GM19328 (cell line): ENCODE results near the gene RAB3IP.
"Not testable (repeated sequence)": the region's sequence is repeated elsewhere in the genome, so short reads cannot be mapped to it uniquely, and the experiment has no call there.

Source experiments
- ATAC-seq: cut with Tn5 transposase; IDR thresholded peaks from one replicate; pipeline ENCODE4 v1.9.1; 2021; ENCODE audit warnings: mild to moderate bottlenecking, moderate library complexity; ENCODE audit not compliant: unreplicated experiment

Gene RAB3IP

DNA sequence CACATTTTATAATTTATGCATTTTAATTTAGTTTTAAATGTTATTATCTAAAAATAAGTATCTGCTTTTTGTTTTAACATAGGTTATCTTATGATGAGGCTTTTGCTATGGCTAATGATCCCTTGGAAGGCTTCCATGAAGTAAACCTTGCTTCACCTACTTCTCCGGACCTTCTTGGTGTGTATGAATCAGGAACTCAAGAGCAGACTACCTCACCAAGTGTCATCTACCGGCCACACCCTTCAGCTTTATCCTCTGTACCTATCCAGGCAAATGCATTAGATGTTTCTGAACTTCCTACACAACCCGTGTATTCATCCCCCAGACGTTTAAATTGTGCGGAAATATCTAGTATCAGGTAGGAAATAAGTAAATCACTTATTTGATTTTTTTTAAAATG, 16.6 kb downstream of the RAB3IP start:
- ATAC-seq = no peak

DNA sequence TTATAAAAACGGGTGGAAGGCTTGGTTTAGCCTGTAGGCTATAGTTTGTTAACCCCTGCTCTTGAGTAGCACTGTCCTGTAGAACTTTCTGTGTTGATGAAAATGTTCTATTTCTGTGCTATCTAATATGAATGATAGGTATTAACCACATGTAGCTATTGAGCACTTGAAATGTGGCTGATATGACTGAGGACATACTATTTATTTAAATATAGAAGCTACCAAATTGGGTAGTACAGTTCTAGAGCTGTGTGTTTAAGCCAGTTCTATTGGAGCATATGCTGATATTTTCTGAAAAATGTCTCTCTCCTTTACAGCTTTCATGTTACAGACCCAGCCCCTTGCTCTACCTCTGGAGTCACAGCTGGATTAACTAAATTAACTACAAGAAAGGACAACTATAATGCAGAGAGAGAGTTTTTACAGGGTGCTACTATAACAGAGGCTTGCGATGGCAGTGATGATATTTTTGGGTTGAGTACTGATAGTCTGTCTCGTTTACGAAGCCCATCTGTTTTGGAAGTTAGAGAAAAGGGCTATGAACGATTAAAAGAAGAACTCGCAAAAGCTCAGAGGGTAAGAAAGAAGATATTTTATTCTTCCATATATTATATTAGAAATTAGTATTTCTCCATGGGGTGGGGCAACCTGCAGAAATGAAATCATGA, 17.6 kb downstream of the RAB3IP start:
- ATAC-seq = no peak

DNA sequence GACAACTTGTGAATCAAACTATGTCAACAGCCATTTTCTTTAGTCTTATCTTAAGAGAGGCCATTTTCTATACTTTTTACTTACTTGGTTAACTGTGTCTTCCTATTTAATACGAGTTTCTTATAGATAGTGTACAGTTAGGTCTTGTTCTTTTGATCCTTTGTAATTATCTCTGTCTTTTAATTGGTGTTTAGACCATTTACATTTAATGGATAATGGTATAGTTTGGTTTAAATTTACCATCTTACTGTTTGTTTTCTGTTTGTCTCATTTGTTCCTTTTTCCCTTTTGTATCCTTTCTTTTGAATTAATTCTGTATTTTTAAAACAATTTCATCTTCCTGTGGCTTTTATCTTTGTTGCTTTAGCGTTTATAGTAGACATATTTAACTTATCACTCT, 19.4 kb downstream of the RAB3IP start:
- no peak for ATAC-seq

DNA sequence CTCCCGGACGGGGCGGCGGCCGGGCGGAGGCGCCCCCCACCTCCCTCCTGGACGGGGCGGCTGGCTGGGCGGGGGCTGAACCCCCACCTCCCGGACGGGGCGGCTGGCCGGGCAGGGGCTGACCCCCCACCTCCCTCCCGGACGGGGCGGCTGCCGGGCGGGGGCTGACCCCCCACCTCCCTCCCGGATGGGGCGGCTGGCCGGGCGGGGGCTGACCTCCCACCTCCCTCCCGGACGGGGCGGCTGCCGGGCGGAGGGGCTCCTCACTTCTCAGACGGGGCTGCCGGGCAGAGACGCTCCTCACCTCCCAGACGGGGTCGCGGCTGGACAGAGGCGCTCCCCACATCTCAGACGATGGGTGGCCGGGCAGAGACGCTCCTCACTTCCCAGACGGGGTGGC, 20.9 kb downstream of the RAB3IP start:
- ATAC-seq = not testable (repeated sequence)

DNA sequence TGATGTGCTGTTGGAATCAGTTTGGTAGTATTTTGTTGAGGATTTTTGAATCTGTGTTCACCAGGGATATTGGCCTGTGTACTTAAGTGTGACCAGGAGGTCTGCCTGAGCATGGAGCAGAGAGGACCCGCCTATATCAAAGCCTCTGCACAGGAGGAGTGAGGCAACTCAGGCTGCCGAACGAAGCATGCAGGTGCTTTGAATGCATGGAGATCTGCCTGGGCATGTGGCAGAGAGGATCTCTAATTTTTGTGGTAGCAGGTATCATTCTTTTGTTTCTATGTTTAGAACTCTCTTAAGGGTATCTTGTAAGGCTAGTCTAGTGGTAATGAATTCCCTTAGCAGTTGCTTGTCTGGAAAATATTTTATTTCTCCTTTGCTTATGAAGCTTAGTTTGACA, 26.9 kb downstream of the RAB3IP start:
- ATAC-seq = no peak

DNA sequence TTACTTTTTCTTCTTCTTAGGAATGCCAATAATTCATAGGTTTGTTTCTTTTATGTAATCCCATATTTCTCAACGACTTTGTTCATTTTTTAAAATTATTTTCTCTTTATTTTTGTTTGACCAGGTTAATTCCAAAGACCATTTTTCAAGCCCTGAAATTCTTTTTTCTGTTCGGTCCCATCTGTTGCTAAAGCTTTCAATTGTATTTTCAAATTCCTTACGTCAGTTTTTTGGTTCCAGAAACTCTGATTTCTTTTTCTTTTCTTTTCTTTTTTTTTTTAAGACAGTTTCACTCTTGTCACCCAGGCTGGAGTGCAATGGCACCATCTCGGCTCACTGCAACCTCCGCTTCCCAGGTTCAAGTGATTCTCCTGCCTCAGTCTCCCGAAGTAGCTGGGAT, 27.6 kb downstream of the RAB3IP start:
- ATAC-seq = no peak

DNA sequence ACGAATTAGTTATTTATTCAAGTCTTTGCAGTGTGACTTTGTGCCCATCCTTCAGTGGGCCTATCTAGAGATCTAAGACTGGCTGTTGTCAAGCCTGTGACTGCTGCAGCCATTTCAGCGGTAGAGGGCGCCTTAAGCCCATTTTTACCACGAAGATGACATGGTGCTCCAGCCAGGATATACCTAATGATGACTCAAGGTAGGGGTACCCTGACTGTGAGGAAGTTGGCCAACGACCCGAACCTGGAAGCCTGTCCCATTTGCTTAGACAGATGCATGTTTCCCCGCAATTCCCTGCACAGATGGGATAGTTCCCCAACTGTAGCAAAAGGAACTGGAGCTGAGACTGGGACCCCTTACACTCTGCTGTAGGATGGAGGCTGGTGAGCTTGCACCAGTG, 41.3 kb downstream of the RAB3IP start:
- no peak for ATAC-seq

DNA sequence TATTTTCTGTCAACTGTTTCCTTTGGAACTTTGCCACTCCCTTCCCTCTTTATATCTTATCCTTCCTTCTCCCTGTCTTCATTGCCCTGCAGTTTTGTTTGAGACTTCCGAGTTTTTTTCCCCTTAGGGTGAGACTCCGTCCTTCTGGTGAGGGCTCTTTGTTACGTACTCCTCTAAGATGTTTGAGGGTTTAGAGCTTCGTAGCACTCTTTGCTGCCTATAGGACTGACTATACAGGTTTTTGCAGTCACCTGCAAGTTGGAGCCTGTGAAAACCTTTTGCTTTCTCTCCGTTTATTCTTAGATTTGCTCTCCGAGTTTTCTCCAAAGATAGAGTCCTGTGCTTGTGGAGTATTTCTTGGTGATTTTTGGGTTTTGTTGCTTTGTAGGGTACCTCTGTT, 44.7 kb downstream of the RAB3IP start:
- ATAC-seq = no peak

DNA sequence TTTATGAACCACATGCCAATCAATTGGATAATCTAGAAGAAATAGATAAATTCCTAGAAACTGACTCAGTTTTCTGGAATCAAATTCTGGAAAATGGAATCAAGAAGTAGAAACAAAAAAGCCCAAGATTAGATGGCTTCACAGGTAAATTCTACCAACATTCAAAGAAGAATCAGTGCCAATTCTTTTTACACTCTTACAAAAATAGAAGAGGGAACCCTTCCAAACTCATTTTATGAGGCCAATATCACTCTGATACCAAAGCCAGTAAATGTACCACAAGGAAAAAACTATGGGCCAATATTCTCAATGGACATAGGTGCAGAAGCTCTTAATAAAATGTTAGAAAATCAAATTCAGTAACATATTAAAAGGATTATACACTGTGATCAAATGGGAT, 50.7 kb downstream of the RAB3IP start:
- ATAC-seq = no peak

DNA sequence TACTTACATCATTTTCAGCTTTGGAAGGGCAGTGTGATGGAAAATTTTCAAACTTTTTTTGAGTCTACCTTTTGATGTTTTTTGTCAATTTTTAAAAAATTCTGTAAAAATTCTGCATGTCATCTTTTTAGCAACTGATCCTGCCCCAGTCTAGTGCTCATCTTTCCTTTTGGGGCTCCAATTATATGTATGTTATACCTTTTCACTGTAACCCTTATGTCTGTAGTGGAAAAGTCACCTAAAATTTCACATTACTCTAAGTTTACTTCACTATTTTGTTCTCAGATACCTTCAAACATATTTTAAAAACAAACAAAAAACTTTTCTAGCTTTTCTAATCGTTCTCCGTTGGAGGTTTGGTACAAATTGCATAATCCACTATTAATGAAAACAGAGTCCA, 53.9 kb downstream of the RAB3IP start:
- ATAC-seq = no peak

DNA sequence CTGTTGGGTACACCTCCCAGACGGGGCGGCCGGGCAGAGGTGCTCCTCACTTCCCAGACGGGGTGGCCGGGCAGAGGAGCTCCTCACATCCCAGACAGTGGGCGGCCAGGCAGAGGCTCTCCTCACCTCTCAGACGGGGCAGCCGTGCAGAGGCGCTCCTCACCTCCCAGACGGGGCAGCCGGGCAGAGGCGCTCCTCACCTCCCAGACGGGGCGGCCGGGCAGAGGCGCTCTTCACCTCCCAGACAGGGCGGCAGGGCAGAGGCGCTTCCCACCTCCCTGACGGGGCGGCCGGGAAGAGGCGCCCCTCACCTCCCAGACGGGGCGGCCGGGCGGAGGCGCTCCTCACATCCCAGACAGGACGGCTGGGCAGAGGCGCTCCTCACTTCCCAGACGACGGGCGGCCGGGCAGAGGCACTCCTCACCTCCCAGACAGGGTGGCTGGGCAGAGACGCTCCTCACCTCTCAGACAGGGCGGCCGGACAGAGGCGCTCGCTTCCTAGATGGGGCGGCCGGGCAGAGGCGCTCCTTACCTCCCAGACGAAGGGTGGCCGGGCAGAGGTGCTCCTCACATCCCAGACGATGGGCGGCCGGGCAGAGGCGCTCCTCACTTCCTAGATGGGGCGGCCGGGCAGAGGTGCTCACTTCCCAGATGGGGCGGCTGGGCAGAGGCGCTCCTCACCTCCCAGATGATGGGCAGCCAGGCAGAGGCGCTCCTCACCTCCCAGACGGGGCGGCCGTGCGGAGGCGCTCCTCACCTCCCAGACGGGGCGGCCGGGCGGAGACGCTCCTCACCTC, 68.6 kb downstream of the RAB3IP start:
- ATAC-seq = not testable (repeated sequence)

DNA sequence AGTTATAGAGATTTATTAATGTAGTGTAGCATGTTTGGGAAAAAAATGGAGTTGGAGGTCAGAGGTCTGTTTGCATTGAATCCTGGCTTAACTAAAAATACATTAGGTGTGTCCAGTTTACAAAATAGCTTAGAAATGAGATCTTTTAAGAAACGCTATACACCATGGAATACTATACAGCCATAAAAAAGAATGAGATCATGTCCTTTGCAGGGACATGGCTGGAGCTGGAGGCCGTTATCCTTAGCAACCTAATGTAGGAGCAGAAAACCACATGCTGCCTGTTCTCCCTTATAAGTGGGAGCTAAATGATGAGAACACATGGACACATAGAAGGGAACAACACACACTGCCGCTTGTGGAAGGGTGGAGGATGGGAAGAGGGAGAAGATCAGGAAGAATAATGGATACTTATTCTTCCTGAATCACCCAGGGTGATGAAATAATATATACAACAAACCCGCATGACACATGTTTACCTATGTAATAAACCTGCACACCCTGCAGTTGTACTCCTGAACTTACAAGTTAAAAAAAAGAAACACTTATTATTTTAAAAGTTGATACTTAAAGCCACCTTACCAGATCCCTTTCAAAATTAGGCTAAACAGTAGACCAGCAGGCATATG, 72.3 kb downstream of the RAB3IP start:
- ATAC-seq = no peak

DNA sequence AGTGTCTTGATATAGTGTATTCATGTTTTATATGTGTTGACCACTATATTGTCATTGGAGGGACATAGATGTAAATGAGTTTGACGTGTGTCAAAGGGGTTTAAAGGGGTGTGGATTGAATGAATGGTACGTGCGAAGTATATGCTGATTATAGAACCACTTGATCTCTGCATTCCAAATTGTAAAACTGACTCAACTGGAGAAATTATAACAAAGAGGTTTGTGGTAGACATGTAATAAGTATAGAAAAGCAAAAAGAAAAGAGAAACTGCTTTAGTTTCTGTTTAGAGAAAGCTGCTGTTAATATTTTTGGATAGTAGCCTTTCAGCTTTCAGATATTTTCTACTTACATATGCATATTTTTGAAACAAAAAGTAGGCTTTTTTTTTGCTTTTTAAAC, 77.4 kb downstream of the RAB3IP start:
- ATAC-seq = no peak

DNA sequence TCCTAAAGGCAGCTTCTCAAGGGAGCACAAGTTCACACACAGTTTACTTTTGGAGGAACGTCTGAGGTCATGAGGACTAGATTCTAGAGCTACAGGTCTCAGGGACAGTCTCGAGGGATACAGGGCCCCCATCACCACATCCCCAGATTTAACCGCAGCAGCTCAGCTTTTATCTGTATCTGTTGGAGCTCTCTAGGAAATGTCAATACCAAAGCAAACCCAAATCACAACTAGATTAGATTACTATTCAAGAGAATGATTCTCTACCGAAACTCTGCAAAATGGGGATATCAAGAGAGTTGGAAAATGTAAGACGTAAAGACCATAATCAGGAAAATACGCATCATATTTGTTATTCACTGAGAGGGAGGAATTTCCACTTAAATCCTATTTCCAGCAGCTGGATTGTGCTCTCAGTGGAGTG, 82.4 kb downstream of the RAB3IP start:
- no peak for ATAC-seq

DNA sequence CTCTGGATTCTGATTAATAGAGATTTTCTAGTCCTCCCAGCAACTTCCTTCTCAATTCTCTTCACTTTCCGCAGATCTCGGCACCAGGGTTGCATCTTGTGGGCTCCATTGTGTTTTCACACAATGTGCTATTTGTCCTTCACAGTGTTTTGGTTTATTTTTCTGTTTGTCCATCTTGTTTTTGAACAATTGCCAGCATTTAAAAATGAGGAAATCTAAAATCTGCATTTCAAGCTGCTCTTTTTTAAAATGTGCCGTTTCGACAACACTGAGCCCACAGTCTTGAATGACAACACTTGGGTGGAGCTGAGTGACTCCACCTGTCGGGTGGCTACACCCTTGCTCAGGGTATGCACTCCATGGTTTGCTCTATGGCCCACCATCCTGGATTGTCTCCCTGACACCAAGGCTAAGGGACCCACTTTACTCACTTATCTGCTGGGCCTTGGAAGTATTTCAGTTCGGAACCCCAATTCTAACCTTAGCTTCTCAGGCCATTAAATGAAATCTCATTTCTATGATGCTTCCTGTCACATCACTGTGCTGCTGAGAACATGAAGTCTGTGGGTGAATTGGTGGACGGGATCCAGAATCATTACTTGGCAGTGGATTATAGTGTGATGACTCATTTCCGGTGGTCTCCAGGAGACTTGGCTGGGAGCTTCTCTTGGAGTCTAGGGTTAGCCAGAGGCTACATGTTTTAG, 82.9 kb downstream of the RAB3IP start:
- ATAC-seq = no peak

DNA sequence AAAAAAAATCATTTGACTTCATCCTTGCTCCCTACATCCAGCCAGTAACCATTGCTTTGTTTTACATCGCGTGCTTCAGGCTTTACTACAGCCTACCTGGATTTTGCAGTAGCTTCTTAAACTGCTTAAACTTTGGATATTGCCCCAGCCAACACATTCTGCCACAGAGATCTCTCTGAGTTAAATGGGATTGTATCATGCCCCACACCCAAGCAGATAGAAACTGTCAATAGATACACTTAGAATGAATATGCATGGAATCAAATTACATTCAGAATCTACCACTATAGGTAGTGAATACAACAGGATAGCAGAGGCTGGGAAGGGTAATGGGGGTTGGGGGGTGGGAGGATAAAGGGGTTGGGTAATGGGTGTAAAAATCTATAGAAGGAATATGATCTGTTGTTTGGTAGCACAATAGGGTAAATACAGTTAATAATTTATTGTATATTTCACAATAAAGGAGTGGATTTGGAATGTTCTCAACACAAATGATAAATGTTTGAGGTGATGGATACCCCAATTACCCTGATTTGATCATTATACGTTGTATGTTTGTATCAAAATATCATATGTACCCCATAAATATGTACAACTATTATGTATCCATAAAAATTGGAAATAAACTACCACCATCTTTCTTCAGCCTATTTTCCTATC, 83.7 kb downstream of the RAB3IP start:
- ATAC-seq = no peak

DNA sequence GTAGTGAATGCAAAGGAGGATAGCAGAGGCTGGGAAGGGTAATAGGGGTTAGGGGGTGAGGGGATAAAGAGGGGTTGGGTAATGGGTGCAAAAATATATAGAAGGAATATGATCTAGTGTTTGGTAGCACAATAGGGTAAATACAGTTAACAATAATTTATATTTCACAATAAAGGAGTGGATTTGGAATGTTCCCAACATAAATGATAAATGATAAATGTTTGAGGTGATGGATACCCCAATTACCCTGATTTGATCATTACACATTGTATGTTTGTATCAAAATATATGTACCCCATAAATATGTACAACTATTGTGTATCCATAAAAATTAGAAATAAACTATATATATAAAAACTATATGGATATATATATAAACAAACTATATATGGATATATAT, 85.4 kb downstream of the RAB3IP start:
- no peak for ATAC-seq

DNA sequence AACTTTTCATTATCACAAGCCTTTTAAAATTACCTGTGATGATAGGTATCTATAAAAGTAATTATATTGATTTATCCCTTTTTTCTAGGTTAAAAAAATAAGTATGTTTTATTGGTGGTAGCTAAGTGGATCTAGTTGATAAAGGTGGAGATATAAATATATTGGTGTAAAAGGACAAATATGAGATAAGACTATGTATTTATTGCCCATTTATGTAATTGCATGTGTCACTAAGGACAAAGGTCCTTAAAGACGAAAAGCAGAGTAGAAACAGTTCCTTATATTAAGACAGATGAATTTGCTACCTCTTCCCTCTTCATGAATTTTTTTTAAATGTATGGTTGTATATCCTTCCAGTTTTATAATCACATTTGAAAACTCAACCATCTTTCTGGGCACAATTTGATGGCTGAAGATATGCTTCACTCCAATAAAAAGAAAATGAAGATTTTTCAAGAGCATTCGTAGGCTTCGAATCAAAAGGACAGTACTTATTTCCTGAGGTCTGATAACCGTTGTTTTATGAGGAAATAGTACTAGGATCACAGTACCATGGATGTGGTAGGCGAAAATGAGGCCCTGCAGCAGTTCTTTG, 86.4 kb downstream of the RAB3IP start, which contains the start of gene MYRFL:
MYRFL (plus strand) TSS at position 262 of the 595 bp plus-strand sequence; CDS start at position 553, 291 bp downstream.
- ATAC-seq = no peak

DNA sequence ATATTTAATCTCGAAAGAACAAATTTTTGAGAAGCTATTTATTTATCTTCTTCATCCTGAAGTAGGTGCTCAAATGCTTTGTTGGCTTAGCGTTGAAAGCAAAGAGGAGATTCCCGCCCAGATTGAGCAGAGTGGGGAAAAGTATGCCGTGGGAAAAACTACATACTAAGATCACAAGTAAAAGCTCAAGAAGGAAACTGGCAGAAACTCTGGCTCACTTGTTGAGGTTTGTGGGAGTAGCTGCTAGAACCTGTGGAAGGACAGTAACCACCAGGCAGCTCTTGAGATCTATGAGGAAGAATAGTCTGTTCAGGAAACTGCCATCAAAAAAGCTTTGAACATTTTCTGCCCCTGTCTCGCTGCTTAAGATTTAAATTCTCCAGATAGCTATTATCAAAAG, 90.2 kb downstream of the RAB3IP start:
- ATAC-seq = no peak

DNA sequence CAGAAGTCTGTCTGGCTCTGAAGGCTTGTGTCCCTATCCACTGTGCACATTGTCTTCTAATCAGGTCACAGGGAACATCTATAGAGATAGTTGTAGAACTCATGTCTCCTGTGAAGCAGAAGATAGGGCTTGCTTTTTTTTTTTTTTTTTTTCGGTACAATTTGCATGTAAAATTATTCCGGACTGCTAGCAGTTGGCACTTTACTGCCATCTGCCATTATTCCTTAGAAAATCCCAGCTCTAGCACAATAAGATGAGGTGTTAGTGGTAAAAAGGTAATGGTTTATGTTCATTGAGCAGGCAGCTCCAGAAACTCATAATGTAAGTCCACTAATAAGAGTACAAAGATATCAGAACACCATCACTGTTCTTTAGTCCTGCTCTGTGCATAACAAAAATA, 95.0 kb downstream of the RAB3IP start:
- no peak for ATAC-seq
